ENCODE data around the gene SCAI. TPM values are rescaled to one million over a fixed set of nuclear protein-coding genes. Genes with fewer than 3 reads are reported as not detected.

Gene SCAI
- total and polyA plus RNA-seq, 9 of the 15 experiments (the other 6 are each of a cell fraction or from before 2014, with no cell fraction given): 0.70 to 12.4 (median 4.2) TPM

GRCh38 chr9:125189361-125190289 lies 46.3 kb upstream of the SCAI start, which contains the start of gene PPP6C (continued):
- TF ChIP-seq, protein P1, sequence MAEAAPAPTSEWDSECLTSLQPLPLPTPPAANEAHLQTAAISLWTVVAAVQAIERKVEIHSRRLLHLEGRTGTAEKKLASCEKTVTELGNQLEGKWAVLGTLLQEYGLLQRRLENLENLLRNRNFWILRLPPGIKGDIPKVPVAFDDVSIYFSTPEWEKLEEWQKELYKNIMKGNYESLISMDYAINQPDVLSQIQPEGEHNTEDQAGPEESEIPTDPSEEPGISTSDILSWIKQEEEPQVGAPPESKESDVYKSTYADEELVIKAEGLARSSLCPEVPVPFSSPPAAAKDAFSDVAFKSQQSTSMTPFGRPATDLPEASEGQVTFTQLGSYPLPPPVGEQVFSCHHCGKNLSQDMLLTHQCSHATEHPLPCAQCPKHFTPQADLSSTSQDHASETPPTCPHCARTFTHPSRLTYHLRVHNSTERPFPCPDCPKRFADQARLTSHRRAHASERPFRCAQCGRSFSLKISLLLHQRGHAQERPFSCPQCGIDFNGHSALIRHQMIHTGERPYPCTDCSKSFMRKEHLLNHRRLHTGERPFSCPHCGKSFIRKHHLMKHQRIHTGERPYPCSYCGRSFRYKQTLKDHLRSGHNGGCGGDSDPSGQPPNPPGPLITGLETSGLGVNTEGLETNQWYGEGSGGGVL (CRISPR knock-in tag; IDR thresholded peaks at IDR 0.05): no peak
- TF ChIP-seq ZKSCAN3 (CRISPR knock-in tag; IDR thresholded peaks at IDR 0.05) (no peak), PHB2 (IDR thresholded peaks at IDR 0.05; ENCODE audit: low read depth) (no peak), SMAD2 (IDR thresholded peaks at IDR 0.05; ENCODE audit: low read depth, low read length) (no peak), BRCA1 (IDR thresholded peaks at IDR 0.05) (no peak), BRCA1 (CRISPR knock-in tag; IDR thresholded peaks at IDR 0.05) (no peak), GTF2E2 (tag; IDR thresholded peaks at IDR 0.05) (no peak), BCL6 (CRISPR knock-in tag; IDR thresholded peaks at IDR 0.05) (no peak), FOXA1 (IDR thresholded peaks at IDR 0.05; ENCODE audit: borderline replicate concordance) (no peak), EP300 (IDR thresholded peaks at IDR 0.05; ENCODE audit: low read length) (peak; percentile 47; the same call in 1 of the 2 replicates), DNMT1 (IDR thresholded peaks at IDR 0.05) (no peak), PHTF2 (CRISPR knock-in tag; IDR thresholded peaks at IDR 0.05) (no peak), ZNF384 (IDR thresholded peaks at IDR 0.05; ENCODE audit: low read depth, low read length) (0 out of 2 replicates have a peak, but pooled peaks have one; percentile 21), NR0B1 (IDR thresholded peaks at IDR 0.05; ENCODE audit: partially characterized antibody) (no peak), COPS2 (conservative IDR thresholded peaks at IDR 0.05) (no peak), FOS (IDR thresholded peaks at IDR 0.05; ENCODE audit: extremely low read depth, insufficient read length) (no peak), ZSCAN29 (IDR thresholded peaks at IDR 0.05) (no peak), ZFPM2 (CRISPR knock-in tag; IDR thresholded peaks at IDR 0.05) (no peak), GTF2A2 (tag; IDR thresholded peaks at IDR 0.05) (no peak), ZNF444 (CRISPR knock-in tag; IDR thresholded peaks at IDR 0.05) (no peak), ZNF707 (CRISPR knock-in tag; conservative IDR thresholded peaks at IDR 0.05) (no peak), ZSCAN32 (CRISPR knock-in tag; IDR thresholded peaks at IDR 0.05) (no peak), ZNF133 (CRISPR knock-in tag; IDR thresholded peaks at IDR 0.05) (no peak), RAD51 (IDR thresholded peaks at IDR 0.05; ENCODE audit: borderline replicate concordance, low read depth) (no peak), SPI1 (IDR thresholded peaks at IDR 0.05; ENCODE audit: borderline replicate concordance, low read depth, low read length) (no peak), GTF2F1 (IDR thresholded peaks at IDR 0.05; ENCODE audit: low read depth, low read length) (peak; percentile 62; the same call in 1 of the 2 replicates), IFI16 (CRISPR knock-in tag; IDR thresholded peaks at IDR 0.05) (no peak)
- TF ChIP-seq, protein P2, sequence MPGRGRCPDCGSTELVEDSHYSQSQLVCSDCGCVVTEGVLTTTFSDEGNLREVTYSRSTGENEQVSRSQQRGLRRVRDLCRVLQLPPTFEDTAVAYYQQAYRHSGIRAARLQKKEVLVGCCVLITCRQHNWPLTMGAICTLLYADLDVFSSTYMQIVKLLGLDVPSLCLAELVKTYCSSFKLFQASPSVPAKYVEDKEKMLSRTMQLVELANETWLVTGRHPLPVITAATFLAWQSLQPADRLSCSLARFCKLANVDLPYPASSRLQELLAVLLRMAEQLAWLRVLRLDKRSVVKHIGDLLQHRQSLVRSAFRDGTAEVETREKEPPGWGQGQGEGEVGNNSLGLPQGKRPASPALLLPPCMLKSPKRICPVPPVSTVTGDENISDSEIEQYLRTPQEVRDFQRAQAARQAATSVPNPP (IDR thresholded peaks at IDR 0.05; ENCODE audit: borderline replicate concordance, insufficient read depth, insufficient read length): no peak

Measured in K562 (cell line).